Measurements from ENCODE around the gene CA6.

CA6 gene

DNA sequence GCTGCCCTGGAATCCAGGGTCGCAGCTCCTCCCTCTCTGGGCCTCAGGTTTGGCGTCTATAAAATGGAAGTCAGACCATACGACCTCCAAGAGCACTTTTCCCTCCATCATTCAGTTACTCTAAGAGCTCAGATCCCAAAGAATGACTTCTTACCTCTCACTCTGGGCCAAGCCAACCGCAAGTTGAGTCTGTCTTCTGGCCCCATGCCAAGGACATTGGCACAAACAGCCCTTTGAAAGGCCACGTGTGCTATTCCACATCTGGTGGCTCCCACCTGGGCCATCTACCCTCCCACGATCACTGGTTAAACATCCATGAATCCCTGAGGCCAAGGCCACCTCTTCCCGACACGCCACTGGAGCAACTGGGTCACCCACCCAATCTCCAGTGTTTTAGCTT, 68.2 kb downstream of the CA6 start:
- no peak for TF ChIP-seq ZFP30 (CRISPR knock-in tag; IDR thresholded peaks at IDR 0.05)
- no peak for TF ChIP-seq OSR1 (CRISPR knock-in tag; IDR thresholded peaks at IDR 0.05)
- TF ChIP-seq, protein P1, sequence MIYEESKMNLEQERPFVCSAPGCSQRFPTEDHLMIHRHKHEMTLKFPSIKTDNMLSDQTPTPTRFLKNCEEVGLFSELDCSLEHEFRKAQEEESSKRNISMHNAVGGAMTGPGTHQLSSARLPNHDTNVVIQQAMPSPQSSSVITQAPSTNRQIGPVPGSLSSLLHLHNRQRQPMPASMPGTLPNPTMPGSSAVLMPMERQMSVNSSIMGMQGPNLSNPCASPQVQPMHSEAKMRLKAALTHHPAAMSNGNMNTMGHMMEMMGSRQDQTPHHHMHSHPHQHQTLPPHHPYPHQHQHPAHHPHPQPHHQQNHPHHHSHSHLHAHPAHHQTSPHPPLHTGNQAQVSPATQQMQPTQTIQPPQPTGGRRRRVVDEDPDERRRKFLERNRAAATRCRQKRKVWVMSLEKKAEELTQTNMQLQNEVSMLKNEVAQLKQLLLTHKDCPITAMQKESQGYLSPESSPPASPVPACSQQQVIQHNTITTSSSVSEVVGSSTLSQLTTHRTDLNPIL (CRISPR knock-in tag; IDR thresholded peaks at IDR 0.05; ENCODE audit: low read depth), result no peak
- no peak for TF ChIP-seq ZC3H10 (CRISPR knock-in tag; IDR thresholded peaks at IDR 0.05)
- TF ChIP-seq TSHZ2 (CRISPR knock-in tag; IDR thresholded peaks at IDR 0.05), result no peak
- no peak for TF ChIP-seq ARNTL (CRISPR knock-in tag; IDR thresholded peaks at IDR 0.05; ENCODE audit: borderline replicate concordance, low read depth)
- TF ChIP-seq CSDC2 (CRISPR knock-in tag; IDR thresholded peaks at IDR 0.05), result no peak
- TF ChIP-seq, protein P2, sequence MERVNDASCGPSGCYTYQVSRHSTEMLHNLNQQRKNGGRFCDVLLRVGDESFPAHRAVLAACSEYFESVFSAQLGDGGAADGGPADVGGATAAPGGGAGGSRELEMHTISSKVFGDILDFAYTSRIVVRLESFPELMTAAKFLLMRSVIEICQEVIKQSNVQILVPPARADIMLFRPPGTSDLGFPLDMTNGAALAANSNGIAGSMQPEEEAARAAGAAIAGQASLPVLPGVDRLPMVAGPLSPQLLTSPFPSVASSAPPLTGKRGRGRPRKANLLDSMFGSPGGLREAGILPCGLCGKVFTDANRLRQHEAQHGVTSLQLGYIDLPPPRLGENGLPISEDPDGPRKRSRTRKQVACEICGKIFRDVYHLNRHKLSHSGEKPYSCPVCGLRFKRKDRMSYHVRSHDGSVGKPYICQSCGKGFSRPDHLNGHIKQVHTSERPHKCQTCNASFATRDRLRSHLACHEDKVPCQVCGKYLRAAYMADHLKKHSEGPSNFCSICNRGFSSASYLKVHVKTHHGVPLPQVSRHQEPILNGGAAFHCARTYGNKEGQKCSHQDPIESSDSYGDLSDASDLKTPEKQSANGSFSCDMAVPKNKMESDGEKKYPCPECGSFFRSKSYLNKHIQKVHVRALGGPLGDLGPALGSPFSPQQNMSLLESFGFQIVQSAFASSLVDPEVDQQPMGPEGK (CRISPR knock-in tag; IDR thresholded peaks at IDR 0.05; ENCODE audit: borderline replicate concordance), result no peak
- TF ChIP-seq SNAI2 (CRISPR knock-in tag; IDR thresholded peaks at IDR 0.05), result no peak
- TF ChIP-seq CSRNP3 (CRISPR knock-in tag; IDR thresholded peaks at IDR 0.05), result no peak
- TF ChIP-seq ESRRG (CRISPR knock-in tag; IDR thresholded peaks at IDR 0.05), result no peak
- no peak for TF ChIP-seq BACH2 (CRISPR knock-in tag; IDR thresholded peaks at IDR 0.05; ENCODE audit: borderline replicate concordance)
- TF ChIP-seq ZNF8 (CRISPR knock-in tag; IDR thresholded peaks at IDR 0.05), result no peak
- TF ChIP-seq ZNF70 (CRISPR knock-in tag; IDR thresholded peaks at IDR 0.05), result no peak
- no peak for TF ChIP-seq ISL1 (CRISPR knock-in tag; IDR thresholded peaks at IDR 0.05)
- no peak for TF ChIP-seq RARB (CRISPR knock-in tag; IDR thresholded peaks at IDR 0.05)
- no peak for TF ChIP-seq ZNF565 (CRISPR knock-in tag; conservative IDR thresholded peaks at IDR 0.05; ENCODE audit: low read depth)
- no peak for TF ChIP-seq TOX (CRISPR knock-in tag; IDR thresholded peaks at IDR 0.05; ENCODE audit: borderline replicate concordance)
- no peak for TF ChIP-seq ZFP3 (CRISPR knock-in tag; IDR thresholded peaks at IDR 0.05)
- no peak for ATAC-seq

GRCh38 chr1:9014475-9015375, 69.1 kb downstream of the CA6 start:
- ATAC-seq, result no peak
- no peak for TF ChIP-seq ESRRG (CRISPR knock-in tag; IDR thresholded peaks at IDR 0.05)
- no peak for TF ChIP-seq TSHZ2 (CRISPR knock-in tag; IDR thresholded peaks at IDR 0.05)
- TF ChIP-seq OSR1 (CRISPR knock-in tag; IDR thresholded peaks at IDR 0.05), result no peak
- no peak for TF ChIP-seq POU6F1 (CRISPR knock-in tag; IDR thresholded peaks at IDR 0.05; ENCODE audit: borderline replicate concordance, low read depth)
- no peak for TF ChIP-seq SNAI2 (CRISPR knock-in tag; IDR thresholded peaks at IDR 0.05)
- TF ChIP-seq TCF4 (CRISPR knock-in tag; IDR thresholded peaks at IDR 0.05; ENCODE audit: borderline replicate concordance), result no peak
- no peak for TF ChIP-seq ARNTL (CRISPR knock-in tag; IDR thresholded peaks at IDR 0.05; ENCODE audit: borderline replicate concordance, low read depth)
- TF ChIP-seq ZNF8 (CRISPR knock-in tag; IDR thresholded peaks at IDR 0.05), result no peak
- TF ChIP-seq CSRNP3 (CRISPR knock-in tag; IDR thresholded peaks at IDR 0.05), result no peak
- no peak for TF ChIP-seq ZNF565 (CRISPR knock-in tag; conservative IDR thresholded peaks at IDR 0.05; ENCODE audit: low read depth)
- no peak for TF ChIP-seq ZFP3 (CRISPR knock-in tag; IDR thresholded peaks at IDR 0.05)
- TF ChIP-seq PPARA (CRISPR knock-in tag; IDR thresholded peaks at IDR 0.05; ENCODE audit: borderline replicate concordance), result no peak
- no peak for TF ChIP-seq ZC3H10 (CRISPR knock-in tag; IDR thresholded peaks at IDR 0.05)
- TF ChIP-seq, protein P2 (CRISPR knock-in tag; IDR thresholded peaks at IDR 0.05; ENCODE audit: borderline replicate concordance), result no peak

Data from SK-N-SH treated with all-trans-retinoic acid at 6 μM for 48 hours (cell line).